GM21786 (cell line): Measurements from ENCODE around the gene ARHGAP42.
"Not testable (repeated sequence)": the region's sequence is repeated elsewhere in the genome, so short reads cannot be mapped to it uniquely, and the experiment has no call there.

Experiments used
- ATAC-seq: cut with Tn5 transposase; IDR thresholded peaks from one replicate; pipeline ENCODE4 v1.9.1; 2021; ENCODE audit not compliant: unreplicated experiment

ARHGAP42 gene, protein sequence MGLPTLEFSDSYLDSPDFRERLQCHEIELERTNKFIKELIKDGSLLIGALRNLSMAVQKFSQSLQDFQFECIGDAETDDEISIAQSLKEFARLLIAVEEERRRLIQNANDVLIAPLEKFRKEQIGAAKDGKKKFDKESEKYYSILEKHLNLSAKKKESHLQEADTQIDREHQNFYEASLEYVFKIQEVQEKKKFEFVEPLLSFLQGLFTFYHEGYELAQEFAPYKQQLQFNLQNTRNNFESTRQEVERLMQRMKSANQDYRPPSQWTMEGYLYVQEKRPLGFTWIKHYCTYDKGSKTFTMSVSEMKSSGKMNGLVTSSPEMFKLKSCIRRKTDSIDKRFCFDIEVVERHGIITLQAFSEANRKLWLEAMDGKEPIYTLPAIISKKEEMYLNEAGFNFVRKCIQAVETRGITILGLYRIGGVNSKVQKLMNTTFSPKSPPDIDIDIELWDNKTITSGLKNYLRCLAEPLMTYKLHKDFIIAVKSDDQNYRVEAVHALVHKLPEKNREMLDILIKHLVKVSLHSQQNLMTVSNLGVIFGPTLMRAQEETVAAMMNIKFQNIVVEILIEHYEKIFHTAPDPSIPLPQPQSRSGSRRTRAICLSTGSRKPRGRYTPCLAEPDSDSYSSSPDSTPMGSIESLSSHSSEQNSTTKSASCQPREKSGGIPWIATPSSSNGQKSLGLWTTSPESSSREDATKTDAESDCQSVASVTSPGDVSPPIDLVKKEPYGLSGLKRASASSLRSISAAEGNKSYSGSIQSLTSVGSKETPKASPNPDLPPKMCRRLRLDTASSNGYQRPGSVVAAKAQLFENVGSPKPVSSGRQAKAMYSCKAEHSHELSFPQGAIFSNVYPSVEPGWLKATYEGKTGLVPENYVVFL

DNA sequence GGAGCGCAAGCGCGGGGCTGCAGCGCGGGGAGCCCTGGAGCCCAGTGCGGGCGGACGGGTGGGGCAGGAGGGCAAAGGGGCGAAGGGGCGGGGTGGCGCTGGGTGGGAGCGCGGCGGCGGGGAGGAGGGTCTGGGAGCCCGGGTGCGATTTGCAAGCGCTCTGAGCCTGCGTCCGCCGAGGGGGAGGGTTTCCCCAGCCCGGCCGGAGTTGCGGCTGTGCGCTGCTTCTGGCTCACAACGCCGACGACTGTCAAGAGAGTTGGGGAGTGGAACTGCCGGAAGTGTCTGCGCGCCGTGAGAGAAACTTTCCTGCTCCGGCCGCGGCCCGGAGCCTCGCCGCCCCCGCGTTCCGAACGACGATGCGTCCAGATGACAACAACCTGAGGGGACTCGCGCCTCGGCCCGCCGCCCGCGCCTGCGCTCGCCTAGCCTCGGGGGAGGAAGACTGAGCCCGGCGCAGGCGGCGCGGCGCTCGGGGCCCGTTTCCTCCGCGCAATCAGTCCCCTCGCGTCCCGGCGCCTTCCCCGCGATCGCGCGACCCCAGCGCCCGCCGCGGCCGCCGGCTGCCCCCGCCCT is at the start of gene ARHGAP42:
Gene ARHGAP42, plus strand, starts transcription at position 235 of the 576 bp plus-strand sequence. CDS start 391 bp downstream, outside the sequence.
- peak; percentile 72 for ATAC-seq

DNA sequence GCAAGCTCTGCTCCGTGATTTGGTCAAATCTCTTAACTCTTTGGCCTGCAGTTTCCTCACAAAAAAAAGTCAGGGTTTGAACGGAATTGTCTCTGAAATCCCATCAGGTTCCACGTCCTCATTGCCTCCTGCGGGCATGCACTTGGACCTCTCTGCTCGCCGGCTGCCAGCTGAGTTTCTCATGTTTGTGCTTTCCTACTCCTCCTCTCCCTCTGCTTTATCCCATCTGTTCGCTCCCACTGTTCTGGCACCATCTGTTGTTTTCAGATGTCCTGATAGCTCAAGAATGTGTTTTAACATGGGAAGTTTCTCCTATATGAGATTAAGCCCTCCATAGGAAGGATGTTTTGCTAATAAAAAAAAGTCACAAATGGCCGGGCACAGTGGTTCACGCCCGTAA is 49.4 kb upstream of the ARHGAP42 start:
- ATAC-seq: no peak

DNA sequence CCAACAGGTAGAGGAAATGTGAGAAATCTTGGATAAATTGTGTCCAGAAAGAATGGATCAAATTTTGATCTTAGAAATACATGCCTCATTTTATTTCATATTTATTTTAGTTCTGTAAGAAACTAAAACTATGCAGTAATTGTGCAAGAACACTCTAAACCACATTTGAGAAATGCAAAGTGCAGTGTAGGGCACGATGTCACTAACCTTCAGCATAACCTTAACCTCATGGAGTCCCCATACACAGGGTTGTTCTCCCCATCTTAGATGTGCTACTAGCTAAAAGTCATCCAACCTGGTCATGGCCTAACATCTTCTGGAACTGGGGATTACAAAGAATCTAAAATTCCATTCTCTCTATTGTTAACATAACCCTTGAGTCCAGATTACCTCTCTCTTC is 48.4 kb upstream of the ARHGAP42 start:
- no peak for ATAC-seq

DNA sequence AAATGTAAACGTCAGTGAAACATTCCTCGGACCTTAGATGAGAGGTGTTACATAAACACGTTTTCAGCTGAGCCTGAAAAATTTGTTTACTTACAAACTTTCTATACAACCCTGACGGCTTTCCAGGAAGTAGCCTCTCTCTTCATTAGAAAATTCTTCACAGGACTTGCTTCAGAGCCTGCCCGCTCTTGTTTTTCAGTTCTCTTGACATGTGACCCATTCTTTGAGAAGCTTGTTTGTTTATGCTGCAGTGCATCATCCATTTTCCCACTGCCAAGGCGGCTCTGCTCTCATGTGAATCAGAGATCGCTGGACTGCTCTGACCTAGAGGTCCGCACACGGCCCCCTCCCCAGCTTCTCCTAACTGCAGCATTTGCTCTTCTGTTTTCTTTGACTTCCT is 47.9 kb upstream of the ARHGAP42 start:
- no peak for ATAC-seq

DNA sequence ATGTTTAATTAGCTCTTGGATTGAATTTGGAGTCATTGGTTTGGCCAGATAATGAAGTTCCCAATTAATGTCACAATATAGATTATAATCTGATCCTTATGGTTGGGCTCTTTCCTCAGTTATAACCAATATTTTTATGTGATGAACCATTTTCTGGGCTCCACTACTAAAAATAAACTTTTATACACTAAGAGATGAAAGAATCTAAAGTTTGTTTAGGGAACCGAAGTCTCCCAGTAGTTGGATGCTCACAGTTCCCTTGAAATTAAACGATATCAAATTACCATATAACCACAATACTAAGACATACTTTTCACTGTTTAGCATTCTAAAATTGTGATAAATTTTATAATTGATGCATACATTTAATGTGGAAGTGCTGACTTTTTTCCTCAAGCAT is 47.0 kb upstream of the ARHGAP42 start:
- no peak for ATAC-seq

DNA sequence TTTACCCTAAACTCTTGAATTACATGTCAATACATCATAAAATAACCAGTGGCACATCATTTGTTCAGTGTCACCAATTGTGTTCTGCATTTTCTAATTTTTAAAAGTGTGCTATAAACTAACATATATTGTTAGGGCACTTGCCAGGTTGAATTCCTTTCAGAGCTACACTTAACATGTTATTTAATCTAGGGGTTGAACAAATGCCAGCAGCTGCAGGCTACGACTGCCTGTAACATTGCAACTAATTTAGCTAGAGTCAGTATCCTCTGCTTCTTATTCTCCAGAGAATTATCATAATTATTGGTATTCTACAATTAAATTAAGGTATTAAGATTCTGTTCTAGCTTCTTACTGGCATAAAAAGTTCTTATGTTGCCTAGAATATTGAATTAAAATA is 46.4 kb upstream of the ARHGAP42 start:
- ATAC-seq: no peak

DNA sequence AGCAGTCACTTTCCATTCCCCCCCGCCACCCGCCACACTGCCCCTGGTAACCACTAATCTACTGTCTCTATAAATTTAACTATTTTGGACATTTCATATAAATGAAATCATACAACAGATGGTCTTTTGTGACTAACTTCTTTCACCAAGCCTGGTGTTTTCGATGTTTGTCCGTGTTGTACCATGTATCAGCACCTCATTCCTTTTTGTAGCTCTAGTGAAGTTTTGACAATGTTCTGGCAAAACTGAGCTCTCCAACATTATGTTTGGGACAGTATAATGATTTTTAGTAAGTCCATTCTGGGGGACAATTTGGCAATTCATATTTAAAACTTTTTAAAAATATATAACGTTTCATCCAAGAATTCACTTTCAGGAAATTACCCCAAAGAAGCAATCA is 45.6 kb upstream of the ARHGAP42 start:
- no peak for ATAC-seq

DNA sequence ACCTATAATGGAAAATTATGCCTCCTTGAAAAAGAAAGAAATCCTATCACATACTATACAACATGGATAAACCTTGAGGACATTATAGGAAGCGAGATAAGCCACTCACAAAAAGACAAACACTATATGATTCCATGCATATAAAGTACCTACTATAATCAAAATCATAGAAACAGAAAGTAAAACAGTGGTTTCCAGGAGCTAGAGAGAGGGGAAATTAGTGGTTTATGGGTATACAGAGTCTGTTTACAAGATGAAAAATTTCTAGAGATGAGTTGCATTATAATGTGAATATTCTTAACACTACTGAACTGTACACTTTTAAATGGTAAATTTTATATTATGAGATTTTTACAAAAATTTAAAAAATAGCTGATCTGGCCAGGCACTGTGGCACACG is 40.5 kb upstream of the ARHGAP42 start:
- ATAC-seq: no peak

DNA sequence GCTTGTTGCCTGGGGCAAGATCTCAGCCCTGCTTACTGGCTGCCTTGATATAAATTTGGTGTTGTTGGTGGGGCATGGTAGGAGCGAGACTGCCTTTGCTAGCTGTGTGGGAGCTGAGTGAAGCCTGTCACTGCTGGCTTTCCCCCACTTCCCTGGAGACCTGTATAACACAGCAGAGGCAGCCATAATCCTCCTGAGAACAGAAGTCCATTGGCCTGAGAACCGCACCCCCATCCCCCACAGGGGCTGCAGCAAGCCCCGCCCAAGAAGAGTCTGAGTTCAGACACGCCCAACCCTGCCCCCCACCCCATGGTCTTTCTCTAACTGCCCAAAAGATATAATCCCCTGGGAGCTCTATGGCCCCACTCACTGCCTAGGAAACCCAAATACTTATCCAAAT is 39.2 kb upstream of the ARHGAP42 start:
- no peak for ATAC-seq

DNA sequence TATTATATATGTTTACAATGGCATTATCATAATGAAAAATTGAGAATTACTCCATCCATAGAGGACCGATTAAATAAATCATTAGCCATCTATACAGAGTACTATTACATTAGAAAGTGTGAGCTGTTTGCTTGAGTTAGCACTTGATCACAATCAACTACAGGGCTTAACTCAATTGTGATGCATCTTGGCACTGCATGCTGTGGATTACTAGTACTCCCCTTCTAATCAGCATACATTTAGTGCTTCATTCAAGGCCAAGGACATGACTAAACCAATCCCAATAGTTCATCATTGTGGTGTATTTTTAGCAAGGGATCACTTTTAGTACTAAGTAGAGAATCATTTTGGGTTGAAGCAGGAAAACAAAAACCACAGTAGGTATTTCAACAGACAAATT is 23.5 kb upstream of the ARHGAP42 start:
- no peak for ATAC-seq

DNA sequence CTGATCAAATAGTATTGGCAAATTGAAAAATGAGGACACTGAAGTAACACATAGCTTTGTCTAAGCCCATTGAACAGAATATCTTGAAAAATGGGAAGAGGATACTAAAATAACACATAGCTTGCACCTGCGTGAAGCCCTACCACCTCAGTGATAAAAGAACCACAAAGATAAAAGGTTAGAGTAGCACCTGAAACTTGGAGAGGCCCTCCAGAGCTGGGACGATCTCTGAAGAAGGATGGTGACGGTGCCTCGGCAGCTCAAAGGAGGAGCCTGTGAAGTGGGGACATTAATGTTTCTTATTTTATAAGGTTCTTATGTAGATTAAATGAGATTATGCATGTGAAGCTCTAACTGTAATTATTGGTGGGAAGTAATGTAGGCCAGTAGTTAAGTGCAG is 23.1 kb upstream of the ARHGAP42 start:
- no peak for ATAC-seq

DNA sequence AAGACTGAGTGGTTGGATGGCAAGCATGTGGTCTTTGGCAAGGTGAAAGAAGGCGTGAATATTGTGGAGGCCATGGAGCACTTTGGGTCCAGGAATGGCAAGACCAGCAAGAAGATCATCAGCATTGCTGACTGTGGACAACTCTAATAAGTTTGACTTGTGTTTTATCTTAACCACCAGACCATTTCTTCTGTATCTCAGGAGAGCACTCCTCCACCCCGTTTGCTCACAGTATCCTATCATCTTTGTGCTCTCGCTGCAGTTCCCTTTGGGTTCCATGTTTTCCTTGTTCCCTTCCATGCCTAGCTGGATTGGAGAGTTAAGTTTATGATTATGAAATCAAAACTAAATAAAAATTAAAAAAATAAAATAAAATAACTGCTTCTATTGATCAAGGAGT is 20.3 kb upstream of the ARHGAP42 start:
- not testable (repeated sequence) for ATAC-seq

DNA sequence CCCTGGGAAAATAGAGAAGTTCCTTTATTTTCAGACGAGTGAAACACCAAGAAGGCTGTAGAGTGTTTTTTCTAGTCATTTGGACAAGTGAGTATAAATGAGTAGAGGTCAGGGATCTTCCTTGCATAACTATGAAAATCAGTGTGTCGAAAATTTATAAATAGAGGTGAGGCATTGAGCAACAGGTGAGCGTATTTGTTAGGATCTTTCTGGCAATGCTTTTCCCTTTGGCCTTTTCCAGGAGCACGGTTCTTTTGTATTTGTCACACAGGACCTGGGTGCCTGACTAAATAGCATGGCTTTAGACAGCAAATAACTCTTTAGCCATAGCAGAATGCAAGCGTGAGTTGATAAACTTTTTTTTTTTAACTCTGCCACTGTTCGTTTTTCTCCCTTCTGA is 19.6 kb upstream of the ARHGAP42 start:
- ATAC-seq: no peak

DNA sequence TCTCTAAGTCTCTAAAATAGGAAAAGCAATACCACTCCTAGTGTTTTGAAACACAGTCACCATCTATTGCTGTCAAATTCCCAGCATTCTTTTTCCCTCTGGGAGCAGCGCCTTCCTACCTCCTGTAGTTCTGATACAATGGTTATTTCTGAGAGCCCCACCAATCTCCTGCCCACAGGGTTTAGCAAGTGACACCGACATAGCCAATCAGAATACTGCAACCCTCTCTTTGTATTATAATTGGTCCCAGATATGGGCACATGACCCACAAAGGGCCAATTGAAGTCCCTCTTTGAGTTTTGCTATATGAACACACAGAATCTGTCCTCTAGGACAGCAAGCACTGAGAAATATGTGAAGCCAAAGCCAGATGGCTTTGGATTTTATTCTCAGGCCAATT is 16.9 kb upstream of the ARHGAP42 start:
- no peak for ATAC-seq

DNA sequence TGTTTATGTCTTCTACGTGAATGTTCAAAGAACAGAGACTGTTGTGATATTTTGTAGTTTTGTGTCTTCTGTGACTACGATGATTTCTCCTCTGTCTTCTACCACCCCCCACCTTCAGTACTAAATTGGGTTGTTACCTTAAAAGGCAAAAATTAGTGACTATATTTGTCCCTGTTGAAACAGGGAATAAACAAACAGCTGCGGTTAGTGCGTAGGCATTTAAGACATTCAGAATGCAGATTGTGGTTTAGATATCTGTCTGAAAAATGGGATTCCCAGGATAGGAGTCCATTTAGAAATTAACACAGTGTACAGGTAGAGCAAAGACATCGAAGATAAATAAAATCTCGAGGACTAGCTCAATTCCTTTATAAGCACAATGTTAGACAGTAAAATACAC is 15.6 kb upstream of the ARHGAP42 start:
- ATAC-seq: no peak

DNA sequence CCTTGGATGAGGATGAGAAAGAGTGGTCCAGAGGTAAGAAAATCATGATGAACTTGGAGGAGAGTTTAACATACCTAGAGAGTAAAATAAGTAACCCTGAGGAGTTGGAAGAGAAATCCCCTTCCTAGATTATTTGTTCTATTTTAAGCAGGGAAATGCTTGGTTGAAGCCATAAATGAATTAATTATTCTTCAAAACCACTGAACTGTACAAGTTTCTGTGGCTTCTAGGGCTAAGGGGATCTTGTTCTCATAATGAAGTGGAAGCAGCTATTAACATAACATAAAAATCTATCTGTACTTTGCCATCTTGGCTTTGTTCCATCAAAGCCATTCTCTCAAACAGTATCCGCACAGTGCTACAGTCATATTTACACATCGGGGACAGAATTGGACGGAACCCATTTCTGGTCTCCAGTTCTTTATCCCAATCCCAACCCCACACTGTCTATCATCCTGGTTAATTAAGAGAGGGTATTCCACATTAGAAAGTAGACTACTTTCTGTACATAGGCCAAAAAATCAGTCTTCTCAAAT is 14.5 kb upstream of the ARHGAP42 start:
- ATAC-seq: no peak

DNA sequence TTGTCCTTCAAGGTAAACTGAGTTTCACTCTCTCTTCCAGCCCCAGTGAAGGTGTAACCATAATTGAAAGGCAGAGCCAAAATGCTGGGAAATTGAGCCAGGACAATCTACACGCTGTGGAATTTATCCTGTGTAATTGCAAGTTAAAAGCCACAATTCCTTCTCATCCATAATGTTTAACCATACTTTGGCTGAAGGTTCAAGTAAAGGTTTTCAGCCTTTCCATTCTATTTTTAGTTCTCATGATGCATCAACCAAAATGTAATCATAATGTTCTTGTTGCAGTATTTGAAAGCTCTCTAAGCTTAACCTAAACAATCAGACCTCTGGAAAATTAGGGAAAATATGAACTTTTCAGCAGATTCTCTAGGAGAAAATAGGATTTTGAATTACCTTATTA is 14.0 kb upstream of the ARHGAP42 start:
- ATAC-seq: no peak

DNA sequence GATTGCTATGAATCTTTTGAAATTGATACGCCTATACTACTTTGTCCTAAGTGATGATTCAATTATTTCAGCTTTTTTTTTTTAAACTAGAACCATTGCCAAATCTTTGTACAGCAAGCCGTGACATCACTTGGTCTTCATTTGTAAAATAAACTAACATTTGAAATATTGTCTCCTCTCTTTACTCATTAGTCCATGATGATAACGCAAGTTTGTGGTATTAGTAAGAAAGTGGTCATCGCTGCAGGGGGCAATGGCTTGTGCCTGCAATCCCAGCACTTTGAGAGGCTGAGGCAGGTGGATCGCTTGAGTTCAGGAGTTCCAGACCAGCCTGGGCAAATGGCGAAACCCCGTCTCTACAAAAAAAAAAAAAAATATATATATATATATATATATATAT is 12.9 kb upstream of the ARHGAP42 start:
- no peak for ATAC-seq

DNA sequence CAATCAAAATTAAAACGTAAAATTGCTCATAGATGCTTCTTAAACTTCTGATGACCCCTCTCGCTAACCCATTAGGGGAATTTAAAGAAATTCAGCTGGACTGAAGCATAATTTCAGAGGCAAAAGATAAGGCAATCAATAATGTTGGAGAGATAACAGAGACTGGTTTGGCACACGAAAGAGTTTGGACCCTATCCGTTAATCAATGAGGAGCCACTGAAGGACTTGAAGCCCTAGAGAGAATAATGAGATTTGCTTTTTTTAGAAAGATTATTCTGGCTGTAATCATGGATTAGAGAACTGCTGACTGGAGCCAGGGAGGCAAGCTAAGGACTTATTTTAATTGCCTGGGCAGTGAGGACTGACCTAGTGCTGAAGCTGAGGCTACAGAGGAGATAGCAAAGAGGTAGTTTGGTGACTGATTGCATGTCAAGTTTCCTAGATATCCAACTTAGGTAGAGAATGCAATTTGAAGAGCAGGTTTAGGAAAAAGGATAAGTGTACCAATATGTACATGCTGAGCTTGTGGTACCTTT is 11.9 kb upstream of the ARHGAP42 start:
- no peak for ATAC-seq

DNA sequence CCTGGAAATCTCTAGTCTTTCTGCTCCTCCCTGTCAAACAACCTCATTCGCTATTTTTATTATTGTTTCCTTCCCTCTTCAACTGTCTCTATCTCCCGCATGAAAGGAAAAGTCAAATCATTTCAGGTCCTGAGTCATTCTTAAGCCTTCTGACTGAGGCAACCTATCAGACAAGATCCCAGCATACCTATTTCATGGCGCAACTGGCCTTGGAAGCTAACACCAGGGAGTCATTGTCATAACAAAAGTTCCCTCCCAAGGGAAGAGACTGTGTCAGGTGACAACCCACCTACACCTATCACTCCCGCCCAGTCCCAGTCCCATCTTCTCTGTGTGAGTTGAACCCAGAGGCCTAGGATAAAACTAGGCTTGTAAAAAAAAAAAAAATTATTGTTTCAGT is 10.2 kb upstream of the ARHGAP42 start:
- no peak for ATAC-seq

DNA sequence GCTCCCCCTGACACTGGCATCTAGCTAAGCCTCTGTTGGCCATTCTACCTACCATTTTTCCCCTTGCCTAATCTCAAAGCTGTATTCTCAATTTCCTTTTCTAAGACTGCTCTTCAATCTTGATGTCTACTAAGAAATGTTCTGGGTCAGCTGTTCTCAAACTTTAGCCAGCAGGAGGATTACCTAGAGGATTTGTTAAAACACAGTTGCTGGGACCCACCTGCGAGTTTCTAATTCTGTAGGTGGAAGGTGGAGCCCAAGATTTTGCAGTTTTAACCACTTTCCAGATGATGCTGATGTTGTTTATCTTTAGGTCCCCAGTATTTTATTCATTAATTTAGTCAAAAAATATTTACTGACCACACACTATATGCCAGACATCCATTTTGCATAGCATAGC is 9.3 kb upstream of the ARHGAP42 start:
- ATAC-seq: no peak
